H9 (cell line): ENCODE measurements around the gene AP3S1. TPM values are rescaled to one million over a fixed set of nuclear protein-coding genes. Genes with fewer than 3 reads are reported as not detected.
A peak's percentile ranks its signal among the peaks of the same experiment; 100 is the strongest.

ENCODE experiments used
- DNase-seq: peaks from one replicate; pipeline ENCODE4 v3.0.0-alpha.2; 2017
- H2AFZ ChIP-seq: one replicate; pipeline ENCODE4 v1.6.1; 2013; ENCODE audit warnings: mild to moderate bottlenecking, low read length, control low read depth, moderate library complexity
- H2AK5ac ChIP-seq: 2 replicates; pipeline ENCODE4 v1.6.1; 2013; ENCODE audit warnings: low read length, control low read depth, mixed read lengths; ENCODE audit not compliant: insufficient read length
- H2BK120ac ChIP-seq: one replicate; pipeline ENCODE4 v1.6.1; 2013; ENCODE audit warnings: low read depth, mild to moderate bottlenecking, low read length, control low read depth, inconsistent platforms; ENCODE audit not compliant: poor library complexity, severe bottlenecking
- H2BK12ac ChIP-seq: 2 replicates; pipeline ENCODE4 v1.6.1; 2013; ENCODE audit warnings: low read length, control low read depth, mixed read lengths, low read depth; ENCODE audit not compliant: insufficient read length
- H2BK15ac ChIP-seq: 2 replicates; pipeline ENCODE4 v1.6.1; 2013; ENCODE audit warnings: low read depth, low read length, control low read depth
- H2BK20ac ChIP-seq: one replicate; pipeline ENCODE4 v1.6.1; 2013; ENCODE audit warnings: low read depth, mild to moderate bottlenecking, low read length, control low read depth, inconsistent platforms; ENCODE audit not compliant: poor library complexity, severe bottlenecking
- H2BK5ac ChIP-seq: 2 replicates; pipeline ENCODE4 v1.6.1; 2013; ENCODE audit warnings: low read length, control low read depth, mixed read lengths; ENCODE audit not compliant: insufficient read length
- H3K14ac ChIP-seq: 2 replicates; pipeline ENCODE4 v1.6.1; 2013; ENCODE audit warnings: low read length, control low read depth; ENCODE audit not compliant: insufficient read depth
- H3K18ac ChIP-seq: 2 replicates; pipeline ENCODE4 v1.6.1; 2013; ENCODE audit warnings: low read depth, mild to moderate bottlenecking, mixed read lengths, low read length, control low read depth; ENCODE audit not compliant: insufficient read length
- H3K23ac ChIP-seq: 2 replicates; pipeline ENCODE4 v1.6.1; 2013; ENCODE audit warnings: low read length, control low read depth, mixed read lengths, low read depth; ENCODE audit not compliant: insufficient read length
- H3K23me2 ChIP-seq: 2 replicates; pipeline ENCODE4 v1.6.1; 2013; ENCODE audit warnings: low read depth, mild to moderate bottlenecking, mixed read lengths, low read length, control low read depth; ENCODE audit not compliant: insufficient read length, poor library complexity, severe bottlenecking
- H3K27ac ChIP-seq: 2 replicates; pipeline ENCODE4 v1.5.1; 2013; ENCODE audit warnings: low read length, control low read depth, mixed read lengths, low read depth; ENCODE audit not compliant: insufficient read length
- H3K27me3 ChIP-seq: 2 replicates; pipeline ENCODE4 v1.6.1; 2013; ENCODE audit warnings: low read length, control low read depth, inconsistent platforms; ENCODE audit not compliant: insufficient read depth
- H3K4ac ChIP-seq: 2 replicates; pipeline ENCODE4 v1.6.1; 2013; ENCODE audit warnings: low read depth, mild to moderate bottlenecking, control low read depth, inconsistent platforms, low read length, moderate library complexity
- H3K4me1 ChIP-seq: 2 replicates; pipeline ENCODE4 v1.6.1; 2013; ENCODE audit warnings: low read length, control low read depth, inconsistent platforms; ENCODE audit not compliant: insufficient read depth
- H3K4me2 ChIP-seq: 2 replicates; pipeline ENCODE4 v1.6.1; 2013; ENCODE audit warnings: low read length, control low read depth, mixed read lengths; ENCODE audit not compliant: insufficient read length, insufficient read depth
- H3K56ac ChIP-seq: 2 replicates; pipeline ENCODE4 v1.6.1; 2013; ENCODE audit warnings: low read depth, mild to moderate bottlenecking, mixed read lengths, low read length, control low read depth; ENCODE audit not compliant: insufficient read length
- H3K79me1 ChIP-seq: 2 replicates; pipeline ENCODE4 v1.6.1; 2013; ENCODE audit warnings: low read depth, mild to moderate bottlenecking, moderate library complexity, low read length, control low read depth, inconsistent platforms; ENCODE audit not compliant: insufficient read depth, poor library complexity, severe bottlenecking
- H3K79me2 ChIP-seq: 2 replicates; pipeline ENCODE4 v1.6.1; 2013; ENCODE audit warnings: low read length, control low read depth, inconsistent platforms; ENCODE audit not compliant: insufficient read depth
- H3K9ac ChIP-seq: 2 replicates; pipeline ENCODE4 v1.6.1; 2013; ENCODE audit warnings: low read length, control low read depth, mixed read lengths; ENCODE audit not compliant: insufficient read length; ENCODE audit errors: extremely low read depth
- H3K9me3 ChIP-seq: one replicate; pipeline ENCODE4 v1.6.1; 2013; ENCODE audit warnings: low read depth, low read length, inconsistent platforms; ENCODE audit not compliant: control insufficient read depth
- H3T11ph ChIP-seq: one replicate; pipeline ENCODE4 v1.6.1; 2013; ENCODE audit warnings: mild to moderate bottlenecking, low read length, control low read depth, inconsistent platforms
- H4K20me1 ChIP-seq: one replicate; pipeline ENCODE4 v1.6.1; 2013; ENCODE audit not compliant: control insufficient read depth, insufficient read length, insufficient read depth
- H4K5ac ChIP-seq: 2 replicates; pipeline ENCODE4 v1.6.1; 2013; ENCODE audit warnings: low read depth, mild to moderate bottlenecking, mixed read lengths, low read length, control low read depth; ENCODE audit not compliant: insufficient read length
- H4K8ac ChIP-seq: replicated peaks from 2 replicates; pipeline ENCODE4 v1.6.1; 2013; ENCODE audit warnings: low read length, control low read depth, mixed read lengths, low read depth; ENCODE audit not compliant: insufficient read length
- H4K91ac ChIP-seq: 2 replicates; pipeline ENCODE4 v1.6.1; 2013; ENCODE audit warnings: low read depth, mild to moderate bottlenecking, moderate library complexity, mixed read lengths, low read length, control low read depth; ENCODE audit not compliant: insufficient read length
- H3K27ac Mint-ChIP-seq, 3 experiments: 2 replicates in 2 of 3; 3 replicates in 1 of 3; pipeline ENCODE4 v1.8.0; 2020 to 2021; ENCODE audit warnings: mixed read lengths in 3 of 3, mild to moderate bottlenecking in 1 of 3, moderate library complexity in 1 of 3
- H3K27me3 Mint-ChIP-seq: 2 replicates; pipeline ENCODE4 v1.8.0; 2021; ENCODE audit warnings: low read depth, mild to moderate bottlenecking, moderate library complexity, mixed read lengths
- H3K36me3 Mint-ChIP-seq, 3 experiments: 2 replicates in 2 of 3; 3 replicates in 1 of 3; pipeline ENCODE4 v1.8.0; 2020 to 2021; ENCODE audit warnings: low read depth in 3 of 3, mixed read lengths in 3 of 3; ENCODE audit not compliant: insufficient read depth in 1 of 3
- H3K4me1 Mint-ChIP-seq, 2 experiments: 2 replicates each; pipeline ENCODE4 v1.8.0; 2020; ENCODE audit warnings: mixed read lengths in 2 of 2
- H3K4me3 Mint-ChIP-seq, 2 experiments: 2 replicates in 1 of 2; 3 replicates in 1 of 2; pipeline ENCODE4 v1.8.0; 2020 to 2021; ENCODE audit warnings: mild to moderate bottlenecking in 2 of 2, mixed read lengths in 2 of 2, moderate library complexity in 1 of 2
- H3K9me3 Mint-ChIP-seq, 2 experiments: 2 replicates in 1 of 2; 3 replicates in 1 of 2; pipeline ENCODE4 v1.8.0; 2020; ENCODE audit warnings: mild to moderate bottlenecking in 2 of 2, mixed read lengths in 2 of 2, moderate library complexity in 1 of 2
- WGBS: extraction: QIAGEN DNeasy Blood & Tissue Kit; methylation state at CpG from one replicate; pipeline ENCODE4 v1.1.7; 2013; ENCODE audit warnings: missing lambda C conversion rate, low lambda C conversion rate, mixed read lengths; ENCODE audit not compliant: insufficient read length; ENCODE audit errors: extremely low coverage; 5-methylcytosine and 5-hydroxymethylcytosine counted together
- total RNA-seq: library from RNA; stranded (reverse); gene quantifications from 2 replicates; pipeline ENCODE4 v1.2.1, GENCODE V29; 2021
- TF ChIP-seq, protein P1 (sequence below): fragments of 200-600 bp; sonication (generic); conservative IDR thresholded peaks from 3 replicates; pipeline ENCODE4 v1.8.0; 2021; ENCODE audit warnings: antibody characterized with exemption, mild to moderate bottlenecking

Gene AP3S1
- total RNA-seq, 1 experiment from 2014 or later: 78.4 TPM

DNA sequence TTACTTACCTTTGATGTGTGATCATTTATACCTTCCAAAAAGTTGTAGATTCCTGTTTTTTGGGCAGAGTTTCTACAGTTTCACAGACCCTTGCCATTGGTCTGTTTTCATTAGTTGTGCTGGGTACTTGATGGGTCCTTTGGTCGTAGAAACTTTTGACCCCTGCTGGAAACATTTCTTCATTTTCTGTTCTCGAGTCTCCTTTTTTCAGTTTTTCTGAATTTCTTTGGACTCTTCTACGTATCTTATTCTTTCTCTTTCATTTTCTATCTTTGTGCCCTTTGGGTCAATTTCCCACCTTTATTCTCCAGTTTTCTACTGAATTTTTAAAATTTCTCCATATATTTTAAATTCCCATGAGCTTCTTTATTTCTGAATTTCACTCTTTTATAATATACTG lies 16.7 kb downstream of the AP3S1 start:
- no peak overlapping the region for H3K4me3 Mint-ChIP-seq

More for the DNA sequence above, 16.7 kb downstream of the AP3S1 start:
- peaks cover 2% of the 10 kb centered on the region; the same call in 1 of the 2 replicates for H3K79me2 ChIP-seq
- no peak overlapping the region for H4K5ac ChIP-seq
- no peak overlapping the region for H2BK120ac ChIP-seq
- no peak overlapping the region for H4K91ac ChIP-seq
- no peak overlapping the region for H2BK20ac ChIP-seq
- no peak overlapping the region for H2BK5ac ChIP-seq
- no peak overlapping the region for H3K4me2 ChIP-seq
- H3K23ac ChIP-seq: no peak overlapping the region
- peaks cover 6 to 7% of the 10 kb centered on the region in 2 experiments for H3K9me3 Mint-ChIP-seq
- no peaks in the 10 kb centered on the region for H3K9me3 ChIP-seq
- no peak overlapping the region for H2AFZ ChIP-seq
- H3K36me3 Mint-ChIP-seq: peaks cover 0 to 19% (median 3%) of the 10 kb centered on the region in 3 experiments; a peak in 6 of 7 replicates
- no peaks in the 10 kb centered on the region for H4K20me1 ChIP-seq
- H2BK12ac ChIP-seq: no peak overlapping the region
- no CpG with 5 or more reads among the region's 3 CpGs for WGBS
- H3K56ac ChIP-seq: no peak overlapping the region
- H3K4me1 ChIP-seq: no peaks in the 10 kb centered on the region
- H3K4ac ChIP-seq: no peak overlapping the region
- H3K23me2 ChIP-seq: no peaks in the 10 kb centered on the region
- no peaks in the 10 kb centered on the region for H3K27me3 Mint-ChIP-seq
- peaks cover 3% of the 10 kb centered on the region for H3K79me1 ChIP-seq
- H3K9ac ChIP-seq: no peak overlapping the region
- H3K14ac ChIP-seq: no peak overlapping the region
- no peaks in the 10 kb centered on the region for H3K27me3 ChIP-seq
- H2BK15ac ChIP-seq: no peak overlapping the region
- peak overlapping the region in 2 of 3 experiments; percentile 63 to 65; a peak in 2 of 7 replicates for H3K27ac Mint-ChIP-seq
- no peak for DNase-seq
- no peak overlapping the region for H3T11ph ChIP-seq
- H4K8ac ChIP-seq: no peak overlapping the region
- H3K4me1 Mint-ChIP-seq: peaks cover 25 to 31% of the 10 kb centered on the region in 2 experiments
- no peak overlapping the region for H3K27ac ChIP-seq
- no peak overlapping the region for H3K18ac ChIP-seq
- no peak overlapping the region for H2AK5ac ChIP-seq
- TF ChIP-seq, protein P1, sequence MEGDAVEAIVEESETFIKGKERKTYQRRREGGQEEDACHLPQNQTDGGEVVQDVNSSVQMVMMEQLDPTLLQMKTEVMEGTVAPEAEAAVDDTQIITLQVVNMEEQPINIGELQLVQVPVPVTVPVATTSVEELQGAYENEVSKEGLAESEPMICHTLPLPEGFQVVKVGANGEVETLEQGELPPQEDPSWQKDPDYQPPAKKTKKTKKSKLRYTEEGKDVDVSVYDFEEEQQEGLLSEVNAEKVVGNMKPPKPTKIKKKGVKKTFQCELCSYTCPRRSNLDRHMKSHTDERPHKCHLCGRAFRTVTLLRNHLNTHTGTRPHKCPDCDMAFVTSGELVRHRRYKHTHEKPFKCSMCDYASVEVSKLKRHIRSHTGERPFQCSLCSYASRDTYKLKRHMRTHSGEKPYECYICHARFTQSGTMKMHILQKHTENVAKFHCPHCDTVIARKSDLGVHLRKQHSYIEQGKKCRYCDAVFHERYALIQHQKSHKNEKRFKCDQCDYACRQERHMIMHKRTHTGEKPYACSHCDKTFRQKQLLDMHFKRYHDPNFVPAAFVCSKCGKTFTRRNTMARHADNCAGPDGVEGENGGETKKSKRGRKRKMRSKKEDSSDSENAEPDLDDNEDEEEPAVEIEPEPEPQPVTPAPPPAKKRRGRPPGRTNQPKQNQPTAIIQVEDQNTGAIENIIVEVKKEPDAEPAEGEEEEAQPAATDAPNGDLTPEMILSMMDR: no peak
